Activated T-cell treated with anti-CD3 and anti-CD28 coated beads, Interleukin-2, amount 50 U/mL, for 24 hours (primary cell): ENCODE results near the gene KRTAP15-1.
A peak's percentile ranks its signal among the peaks of the same experiment; 100 is the strongest.

ENCODE experiments used
- DNase-seq: peaks from one replicate; pipeline ENCODE4 v3.0.0-alpha.2; 2020
- H3K27ac Mint-ChIP-seq: 2 replicates; pipeline ENCODE4 v1.8.0; 2020; ENCODE audit warnings: mild to moderate bottlenecking, mixed read lengths
- H3K27me3 Mint-ChIP-seq: 2 replicates; pipeline ENCODE4 v1.8.0; 2020; ENCODE audit warnings: mixed read lengths
- H3K36me3 Mint-ChIP-seq: 2 replicates; pipeline ENCODE4 v1.8.0; 2020; ENCODE audit warnings: low read depth, mixed read lengths
- H3K4me1 Mint-ChIP-seq: 2 replicates; pipeline ENCODE4 v1.8.0; 2020; ENCODE audit warnings: low read depth, mixed read lengths
- H3K4me3 Mint-ChIP-seq: 2 replicates; pipeline ENCODE4 v1.8.0; 2020; ENCODE audit warnings: mild to moderate bottlenecking, moderate library complexity, mixed read lengths
- H3K9me3 Mint-ChIP-seq: 2 replicates; pipeline ENCODE4 v1.8.0; 2020; ENCODE audit warnings: mixed read lengths

The KRTAP15-1 gene

GRCh38 chr21:30439975-30440374 lies at the start of gene KRTAP15-1:
Gene KRTAP15-1 (plus strand): TSS chr21:30440275. CDS start chr21:30440328, 53 bp downstream.
- H3K27me3 Mint-ChIP-seq = peaks cover 4% of the 10 kb centered on the region
- H3K27ac Mint-ChIP-seq = no peak within 1 kb of the TSS
- no peaks in the 10 kb centered on the region for H3K36me3 Mint-ChIP-seq
- no peak for DNase-seq
- H3K4me1 Mint-ChIP-seq = no peaks in the 10 kb centered on the region
- no peak within 1 kb of the TSS for H3K4me3 Mint-ChIP-seq
- H3K9me3 Mint-ChIP-seq = no peaks in the 10 kb centered on the region

GRCh38 chr21:30391492-30392025 lies 48.5 kb upstream of the KRTAP15-1 start:
- Mint-ChIP-seq H3K27ac (no peak overlapping the region), H3K36me3 (no peaks in the 10 kb centered on the region), H3K4me3 (no peak overlapping the region), H3K9me3 (peaks cover 3% of the 10 kb centered on the region), H3K4me1 (no peaks in the 10 kb centered on the region), H3K27me3 (no peaks in the 10 kb centered on the region)
- no peak for DNase-seq

- peaks cover 6% of the 10 kb centered on the region for H3K27me3 Mint-ChIP-seq
- no peaks in the 10 kb centered on the region for H3K36me3 Mint-ChIP-seq
- H3K9me3 Mint-ChIP-seq = no peaks in the 10 kb centered on the region
- H3K4me1 Mint-ChIP-seq = no peaks in the 10 kb centered on the region
- no peak within 1 kb of the TSS for H3K4me3 Mint-ChIP-seq
- H3K27ac Mint-ChIP-seq = no peak within 1 kb of the TSS
- no peak for DNase-seq
These were observed 44.3 kb upstream of the KRTAP15-1 start, which contains the start of gene KRTAP13-1 for GRCh38 chr21:30395731-30396130. Gene KRTAP13-1 (plus strand): TSS chr21:30396031. CDS start chr21:30396087, 56 bp downstream.

GRCh38 chr21:30408782-30409494 lies 31.1 kb upstream of the KRTAP15-1 start:
- no peaks in the 10 kb centered on the region for H3K4me1 Mint-ChIP-seq
- DNase-seq = peak; percentile 32
- peak overlapping the region; percentile 25 for H3K4me3 Mint-ChIP-seq
- peaks cover 2% of the 10 kb centered on the region for H3K9me3 Mint-ChIP-seq
- peaks cover 16% of the 10 kb centered on the region for H3K27me3 Mint-ChIP-seq
- H3K36me3 Mint-ChIP-seq = no peaks in the 10 kb centered on the region
- no peak overlapping the region for H3K27ac Mint-ChIP-seq

GRCh38 chr21:30415993-30416392 lies 24.1 kb upstream of the KRTAP15-1 start:
- no peak for DNase-seq
- Mint-ChIP-seq H3K27me3 (no peaks in the 10 kb centered on the region), H3K4me3 (no peak overlapping the region), H3K27ac (no peak overlapping the region), H3K9me3 (no peaks in the 10 kb centered on the region), H3K4me1 (no peaks in the 10 kb centered on the region), H3K36me3 (no peaks in the 10 kb centered on the region)

GRCh38 chr21:30425826-30426225 lies 14.2 kb upstream of the KRTAP15-1 start, which contains the start of gene KRTAP13-3:
Gene KRTAP13-3 (minus strand): TSS chr21:30425926. CDS start chr21:30425912, 14 bp downstream.
- no peak for DNase-seq
- no peak within 1 kb of the TSS for H3K27ac Mint-ChIP-seq
- no peak within 1 kb of the TSS for H3K4me3 Mint-ChIP-seq
- no peaks in the 10 kb centered on the region for H3K9me3 Mint-ChIP-seq
- no peaks in the 10 kb centered on the region for H3K36me3 Mint-ChIP-seq
- H3K4me1 Mint-ChIP-seq = no peaks in the 10 kb centered on the region
- peaks cover 5% of the 10 kb centered on the region for H3K27me3 Mint-ChIP-seq

- no peak overlapping the region for H3K27ac Mint-ChIP-seq
- H3K4me1 Mint-ChIP-seq = no peaks in the 10 kb centered on the region
- no peak for DNase-seq
- H3K27me3 Mint-ChIP-seq = peaks cover 5% of the 10 kb centered on the region
- H3K36me3 Mint-ChIP-seq = no peaks in the 10 kb centered on the region
- no peaks in the 10 kb centered on the region for H3K9me3 Mint-ChIP-seq
- no peak overlapping the region for H3K4me3 Mint-ChIP-seq
These were observed 13.3 kb upstream of the KRTAP15-1 start for GRCh38 chr21:30426731-30427130.

- H3K27ac Mint-ChIP-seq = no peak within 1 kb of the TSS
- H3K4me1 Mint-ChIP-seq = no peaks in the 10 kb centered on the region
- H3K4me3 Mint-ChIP-seq = no peak within 1 kb of the TSS
- no peak for DNase-seq
- peaks cover 8% of the 10 kb centered on the region for H3K27me3 Mint-ChIP-seq
- no peaks in the 10 kb centered on the region for H3K36me3 Mint-ChIP-seq
- no peaks in the 10 kb centered on the region for H3K9me3 Mint-ChIP-seq
These were observed 9.9 kb upstream of the KRTAP15-1 start, which contains the start of gene KRTAP13-4 for GRCh38 chr21:30430170-30430655. Gene KRTAP13-4 (plus strand): TSS chr21:30430220. CDS start chr21:30430276, 56 bp downstream.

GRCh38 chr21:30434033-30434631 lies 5.9 kb upstream of the KRTAP15-1 start:
- Mint-ChIP-seq H3K27me3 (peaks cover 12% of the 10 kb centered on the region), H3K4me1 (no peaks in the 10 kb centered on the region), H3K4me3 (no peak overlapping the region), H3K36me3 (no peaks in the 10 kb centered on the region), H3K9me3 (no peaks in the 10 kb centered on the region), H3K27ac (no peak overlapping the region)
- no peak for DNase-seq

- H3K4me3 Mint-ChIP-seq = no peak overlapping the region
- H3K36me3 Mint-ChIP-seq = no peaks in the 10 kb centered on the region
- H3K4me1 Mint-ChIP-seq = no peaks in the 10 kb centered on the region
- H3K27ac Mint-ChIP-seq = no peak overlapping the region
- no peaks in the 10 kb centered on the region for H3K9me3 Mint-ChIP-seq
- no peak for DNase-seq
- H3K27me3 Mint-ChIP-seq = peaks cover 8% of the 10 kb centered on the region
These were observed 3.0 kb upstream of the KRTAP15-1 start for GRCh38 chr21:30437010-30437565.

- Mint-ChIP-seq H3K9me3 (no peaks in the 10 kb centered on the region), H3K27ac (no peak overlapping the region), H3K4me1 (no peaks in the 10 kb centered on the region), H3K4me3 (no peak overlapping the region), H3K36me3 (no peaks in the 10 kb centered on the region), H3K27me3 (peaks cover 3% of the 10 kb centered on the region)
- DNase-seq = no peak
These were observed 3.2 kb downstream of the KRTAP15-1 start for GRCh38 chr21:30443226-30443625.

GRCh38 chr21:30444204-30444603 lies 4.1 kb downstream of the KRTAP15-1 start:
- Mint-ChIP-seq H3K36me3 (no peaks in the 10 kb centered on the region), H3K27me3 (peaks cover 3% of the 10 kb centered on the region), H3K9me3 (no peaks in the 10 kb centered on the region), H3K4me3 (no peak overlapping the region), H3K4me1 (no peaks in the 10 kb centered on the region), H3K27ac (no peak overlapping the region)
- no peak for DNase-seq

- Mint-ChIP-seq H3K9me3 (no peaks in the 10 kb centered on the region), H3K4me1 (no peaks in the 10 kb centered on the region), H3K27me3 (peaks cover 3% of the 10 kb centered on the region)
These were observed 7.0 kb downstream of the KRTAP15-1 start for GRCh38 chr21:30447056-30447455.

GRCh38 chr21:30448514-30448913 lies 8.4 kb downstream of the KRTAP15-1 start:
- no peak for DNase-seq
- Mint-ChIP-seq H3K4me1 (no peaks in the 10 kb centered on the region), H3K4me3 (no peak overlapping the region), H3K9me3 (no peaks in the 10 kb centered on the region), H3K27me3 (peaks cover 3% of the 10 kb centered on the region), H3K27ac (no peak overlapping the region), H3K36me3 (no peaks in the 10 kb centered on the region)

More at GRCh38 chr21:30447056-30447455, 7.0 kb downstream of the KRTAP15-1 start:
- H3K27ac Mint-ChIP-seq = no peak overlapping the region
- no peak overlapping the region for H3K4me3 Mint-ChIP-seq
- no peak for DNase-seq
- no peaks in the 10 kb centered on the region for H3K36me3 Mint-ChIP-seq
